HepG2 (cell line): ENCODE results near the gene ZKSCAN3. TPM values are rescaled to one million over a fixed set of nuclear protein-coding genes. Genes with fewer than 3 reads are reported as not detected.
A peak's percentile ranks its signal among the peaks of the same experiment; 100 is the strongest.

Experiments used
- AGO1 ChIP-seq: fragments of 200-400 bp; formaldehyde crosslinking; IDR thresholded peaks from 2 replicates; pipeline ENCODE4 v1.6.1; 2017; ENCODE audit warnings: mild to moderate bottlenecking, low read depth, low read length, moderate library complexity; ENCODE audit not compliant: poor library complexity, severe bottlenecking
- ATF1 ChIP-seq: IDR thresholded peaks from 2 replicates; pipeline ENCODE4 v1.6.1; 2016; ENCODE audit warnings: mild to moderate bottlenecking, control low read depth
- BRCA1 ChIP-seq: sonication (generic); formaldehyde crosslinking; IDR thresholded peaks from 2 replicates; pipeline ENCODE4 v1.4.0; 2020; ENCODE audit warnings: missing genetic modification reagents
- CCAR2 ChIP-seq: fragments of 200-400 bp; formaldehyde crosslinking; optimal IDR thresholded peaks from 2 replicates; pipeline ENCODE3; 2018; ENCODE audit warnings: low read depth, mild to moderate bottlenecking, low read length, moderate library complexity
- EZH2 ChIP-seq: conservative IDR thresholded peaks from 2 replicates; pipeline ENCODE4 v1.6.1; 2012; ENCODE audit warnings: mild to moderate bottlenecking, low read depth, low read length, moderate library complexity
- MTA1 ChIP-seq: sonication (generic); formaldehyde crosslinking; IDR thresholded peaks from 2 replicates; pipeline ENCODE4 v1.4.0; 2020; ENCODE audit warnings: missing genetic modification reagents, mild to moderate bottlenecking, borderline replicate concordance
- MZF1 ChIP-seq: sonication (generic); formaldehyde crosslinking; IDR thresholded peaks from 2 replicates; pipeline ENCODE4 v1.8.1; 2023; ENCODE audit warnings: mild to moderate bottlenecking, missing genetic modification reagents, borderline replicate concordance
- NONO ChIP-seq, 2 experiments: fragments of 450-650 bp in 1 of 2; sonication (generic) in 1 of 2; formaldehyde crosslinking in 1 of 2; IDR thresholded peaks in 1 of 2; conservative IDR thresholded peaks in 1 of 2; 2 replicates each; pipeline versions ENCODE4 v1.6.1 to v1.8.0; 2017 to 2022; ENCODE audit warnings: mild to moderate bottlenecking in 1 of 2, missing genetic modification reagents in 1 of 2, moderate library complexity in 1 of 2
- SIN3A ChIP-seq: IDR thresholded peaks from 2 replicates; pipeline ENCODE4 v1.6.1; 2011; ENCODE audit warnings: low read depth, mild to moderate bottlenecking, control low read depth, low read length, borderline replicate concordance
- SMAD1 ChIP-seq: sonication (generic); formaldehyde crosslinking; IDR thresholded peaks from 2 replicates; pipeline ENCODE4 v1.4.0; 2020; ENCODE audit warnings: missing genetic modification reagents, low read depth, mild to moderate bottlenecking, borderline replicate concordance
- SMAD3 ChIP-seq: sonication (generic); formaldehyde crosslinking; IDR thresholded peaks from 2 replicates; pipeline ENCODE4 v1.4.0; 2020; ENCODE audit warnings: missing genetic modification reagents
- SOX5 ChIP-seq: IDR thresholded peaks from 2 replicates; pipeline ENCODE4 v1.6.1; 2016; ENCODE audit warnings: borderline replicate concordance
- TOE1 ChIP-seq: sonication (generic); formaldehyde crosslinking; IDR thresholded peaks from 2 replicates; pipeline ENCODE4 v1.4.0; 2020; ENCODE audit warnings: mild to moderate bottlenecking, missing genetic modification reagents
- YEATS4 ChIP-seq: sonication (generic); formaldehyde crosslinking; IDR thresholded peaks from 2 replicates; pipeline ENCODE4 v1.4.0; 2020; ENCODE audit warnings: missing genetic modification reagents, borderline replicate concordance
- ZBTB7B ChIP-seq: sonication (generic); formaldehyde crosslinking; IDR thresholded peaks from 2 replicates; pipeline ENCODE4 v1.4.0; 2020; ENCODE audit warnings: missing genetic modification reagents
- ZNF251 ChIP-seq: sonication (generic); formaldehyde crosslinking; IDR thresholded peaks from 2 replicates; pipeline ENCODE4 v1.9.0; 2021; ENCODE audit warnings: mild to moderate bottlenecking, missing genetic modification reagents
- ZNF253 ChIP-seq: sonication (generic); formaldehyde crosslinking; IDR thresholded peaks from 2 replicates; pipeline ENCODE4 v1.8.0; 2022; ENCODE audit warnings: mild to moderate bottlenecking, missing genetic modification reagents, borderline replicate concordance
- ZNF260 ChIP-seq: sonication (generic); formaldehyde crosslinking; IDR thresholded peaks from 2 replicates; pipeline ENCODE4 v1.4.0; 2020; ENCODE audit warnings: missing genetic modification reagents, low read depth, mild to moderate bottlenecking, borderline replicate concordance
- ZNF543 ChIP-seq: sonication (generic); formaldehyde crosslinking; IDR thresholded peaks from 2 replicates; pipeline ENCODE4 v1.4.0; 2020; ENCODE audit warnings: mild to moderate bottlenecking, missing genetic modification reagents
- polyA plus RNA-seq, 8 experiments: library from polyadenylated mRNA; depleted of rRNA in 3 of 8; stranded (reverse) in 7 of 8; unstranded in 1 of 8; fragments of >200 nt; fragmentation: Illumina TruSeq in 4 of 8; extraction: Trizol in 4 of 8; gene quantifications; 2 replicates each; pipeline versions ENCODE4 v1.2.1 to v1.2.3, GENCODE V29; 2011 to 2016; ENCODE audit warnings: low read depth in 4 of 8, missing spikeins in 1 of 8, mixed read lengths in 1 of 8; ENCODE audit not compliant: insufficient read depth in 1 of 8
- total RNA-seq, 5 experiments: library from RNA; depleted of rRNA; stranded (reverse); fragments of >200 nt; fragmentation: Illumina TruSeq; extraction: Trizol; gene quantifications; 2 replicates each; pipeline ENCODE4 v1.2.3, GENCODE V29; 2016; ENCODE audit warnings: low read depth in 1 of 5
- TF ChIP-seq, protein P1 (sequence below): sonication (generic); formaldehyde crosslinking; conservative IDR thresholded peaks from 2 replicates; pipeline ENCODE4 v1.5.0; 2020; ENCODE audit warnings: missing genetic modification reagents
- TF ChIP-seq, protein P2 (sequence below): sonication (generic); formaldehyde crosslinking; IDR thresholded peaks from 2 replicates; pipeline ENCODE4 v1.4.0; 2020; ENCODE audit warnings: missing genetic modification reagents
- TF ChIP-seq, protein P3 (sequence below): IDR thresholded peaks from 2 replicates; pipeline ENCODE4 v1.6.1; 2016; ENCODE audit warnings: low read depth, borderline replicate concordance

The ZKSCAN3 gene
- total and polyA plus RNA-seq, 2 of the 13 experiments (the other 11 are each of a cell fraction or from before 2014, with no cell fraction given) = 3.3 to 7.4 TPM

DNA sequence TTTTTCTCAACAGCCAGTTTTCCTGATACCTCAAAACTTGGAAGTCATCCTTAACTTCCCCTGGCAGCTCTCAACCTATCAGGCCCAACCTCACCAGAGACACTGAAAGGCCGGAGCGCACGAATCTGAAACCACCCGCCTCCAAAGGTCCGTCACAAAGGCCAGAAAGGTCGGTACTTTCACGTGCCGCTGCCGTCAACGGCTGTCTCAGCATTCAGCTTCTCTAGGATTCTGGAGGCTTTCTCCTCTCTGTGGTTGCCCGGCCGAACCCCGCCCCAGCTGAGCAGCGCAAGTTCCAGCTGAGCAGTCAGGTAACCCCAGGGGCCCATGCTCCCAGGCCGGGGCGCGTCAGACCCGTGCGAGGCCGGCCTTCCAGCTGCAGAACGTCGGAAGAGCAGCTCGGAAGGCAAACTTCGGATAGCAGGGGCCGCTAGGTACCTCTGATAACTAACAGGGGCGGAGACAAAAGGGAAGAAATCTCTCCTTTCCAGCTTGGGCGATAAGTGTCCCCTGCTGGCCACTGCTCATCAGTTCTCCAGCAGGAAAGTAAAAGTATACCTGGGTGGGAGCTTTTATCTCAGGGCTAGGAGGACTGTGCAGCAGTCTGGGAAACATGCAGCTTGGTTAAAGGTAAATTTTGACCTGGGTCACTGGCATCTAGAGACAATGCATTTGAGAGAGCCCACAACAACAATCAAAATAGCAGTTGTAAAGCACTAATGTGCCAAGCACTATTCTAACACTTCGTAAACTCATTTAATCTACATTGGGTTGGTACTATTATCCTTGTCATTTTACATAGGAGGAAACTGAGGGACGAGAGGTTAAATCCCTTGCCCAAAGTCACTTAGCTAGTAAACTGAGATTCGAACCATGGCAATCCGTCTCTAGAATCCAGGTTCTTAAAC lies 33.7 kb downstream of the ZKSCAN3 start (continued):
- peak; percentile 43 for TF ChIP-seq CCAR2
- TF ChIP-seq ZNF260 (CRISPR knock-in tag) = no peak
- TF ChIP-seq YEATS4 = peak; percentile 96; the same call in 1 of the 2 replicates
- TF ChIP-seq AGO1 = no peak
- TF ChIP-seq ZNF251 = peak; percentile 87
- TF ChIP-seq MTA1 (CRISPR knock-in tag) = peak; percentile 65; the same call in 1 of the 2 replicates
- TF ChIP-seq, protein P1, sequence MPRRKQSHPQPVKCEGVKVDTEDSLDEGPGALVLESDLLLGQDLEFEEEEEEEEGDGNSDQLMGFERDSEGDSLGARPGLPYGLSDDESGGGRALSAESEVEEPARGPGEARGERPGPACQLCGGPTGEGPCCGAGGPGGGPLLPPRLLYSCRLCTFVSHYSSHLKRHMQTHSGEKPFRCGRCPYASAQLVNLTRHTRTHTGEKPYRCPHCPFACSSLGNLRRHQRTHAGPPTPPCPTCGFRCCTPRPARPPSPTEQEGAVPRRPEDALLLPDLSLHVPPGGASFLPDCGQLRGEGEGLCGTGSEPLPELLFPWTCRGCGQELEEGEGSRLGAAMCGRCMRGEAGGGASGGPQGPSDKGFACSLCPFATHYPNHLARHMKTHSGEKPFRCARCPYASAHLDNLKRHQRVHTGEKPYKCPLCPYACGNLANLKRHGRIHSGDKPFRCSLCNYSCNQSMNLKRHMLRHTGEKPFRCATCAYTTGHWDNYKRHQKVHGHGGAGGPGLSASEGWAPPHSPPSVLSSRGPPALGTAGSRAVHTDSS (CRISPR knock-in tag) = 0 out of 2 replicates have a peak, but pooled peaks have one; percentile 27
- peak; percentile 79 for TF ChIP-seq ZBTB7B
- no peak for TF ChIP-seq BRCA1 (CRISPR knock-in tag)
- 0 out of 2 replicates have a peak, but pooled peaks have one; percentile 23 for TF ChIP-seq MZF1 (CRISPR knock-in tag)
- peak; percentile 79; the same call in 1 of the 2 replicates for TF ChIP-seq ATF1
- TF ChIP-seq EZH2 = no peak
- TF ChIP-seq ZNF543 (CRISPR knock-in tag) = peak; percentile 53; the same call in 1 of the 2 replicates
- TF ChIP-seq, protein P2, sequence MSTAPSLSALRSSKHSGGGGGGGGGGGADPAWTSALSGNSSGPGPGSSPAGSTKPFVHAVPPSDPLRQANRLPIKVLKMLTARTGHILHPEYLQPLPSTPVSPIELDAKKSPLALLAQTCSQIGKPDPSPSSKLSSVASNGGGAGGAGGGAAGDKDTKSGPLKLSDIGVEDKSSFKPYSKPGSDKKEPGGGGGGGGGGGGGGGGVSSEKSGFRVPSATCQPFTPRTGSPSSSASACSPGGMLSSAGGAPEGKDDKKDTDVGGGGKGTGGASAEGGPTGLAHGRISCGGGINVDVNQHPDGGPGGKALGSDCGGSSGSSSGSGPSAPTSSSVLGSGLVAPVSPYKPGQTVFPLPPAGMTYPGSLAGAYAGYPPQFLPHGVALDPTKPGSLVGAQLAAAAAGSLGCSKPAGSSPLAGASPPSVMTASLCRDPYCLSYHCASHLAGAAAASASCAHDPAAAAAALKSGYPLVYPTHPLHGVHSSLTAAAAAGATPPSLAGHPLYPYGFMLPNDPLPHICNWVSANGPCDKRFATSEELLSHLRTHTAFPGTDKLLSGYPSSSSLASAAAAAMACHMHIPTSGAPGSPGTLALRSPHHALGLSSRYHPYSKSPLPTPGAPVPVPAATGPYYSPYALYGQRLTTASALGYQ (CRISPR knock-in tag) = no peak; the same call in 1 of the 2 replicates
- TF ChIP-seq, protein P3, sequence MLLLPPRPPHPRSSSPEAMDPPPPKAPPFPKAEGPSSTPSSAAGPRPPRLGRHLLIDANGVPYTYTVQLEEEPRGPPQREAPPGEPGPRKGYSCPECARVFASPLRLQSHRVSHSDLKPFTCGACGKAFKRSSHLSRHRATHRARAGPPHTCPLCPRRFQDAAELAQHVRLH = peak; percentile 94; the same call in 1 of the 2 replicates
- peak; percentile 70; the same call in 1 of the 2 replicates for TF ChIP-seq ZNF253 (CRISPR knock-in tag)
- no peak for TF ChIP-seq TOE1 (CRISPR knock-in tag)
- TF ChIP-seq SMAD1 (CRISPR knock-in tag) = peak; percentile 84; the same call in 1 of the 2 replicates
- peak; percentile 80 for TF ChIP-seq SOX5 (CRISPR knock-in tag)
- peak; percentile 86; the same call in 1 of the 2 replicates for TF ChIP-seq SMAD3
- no peak for TF ChIP-seq NONO (IDR thresholded peaks at IDR 0.05)
- TF ChIP-seq NONO (CRISPR knock-in tag; conservative IDR thresholded peaks at IDR 0.05) = peak; percentile 87
- TF ChIP-seq SIN3A = peak; percentile 98
